Hindlimb muscle (tissue), 1 donor: ENCODE data around the gene COL27A1. TPM values are rescaled to one million over a fixed set of nuclear protein-coding genes. Genes with fewer than 3 reads are reported as not detected.
"Not testable (repeated sequence)": the region's sequence is repeated elsewhere in the genome, so short reads cannot be mapped to it uniquely, and the experiment has no call there.

ENCODE experiments used
- DNase-seq: peaks from one replicate; pipeline ENCODE4 v3.0.0-alpha.2; 2013
- polyA plus RNA-seq: library from polyadenylated mRNA; unstranded; fragments of 120-200 nt; gene quantifications from one replicate; pipeline ENCODE4 v1.2.1, GENCODE V29; 2013; ENCODE audit not compliant: insufficient read length

Gene COL27A1
- polyA plus RNA-seq, 1 donor, result 36.9 TPM

GRCh38 chr9:114328357-114328820 is 173.1 kb downstream of the COL27A1 start:
- DNase-seq, result not testable (repeated sequence)

DNA sequence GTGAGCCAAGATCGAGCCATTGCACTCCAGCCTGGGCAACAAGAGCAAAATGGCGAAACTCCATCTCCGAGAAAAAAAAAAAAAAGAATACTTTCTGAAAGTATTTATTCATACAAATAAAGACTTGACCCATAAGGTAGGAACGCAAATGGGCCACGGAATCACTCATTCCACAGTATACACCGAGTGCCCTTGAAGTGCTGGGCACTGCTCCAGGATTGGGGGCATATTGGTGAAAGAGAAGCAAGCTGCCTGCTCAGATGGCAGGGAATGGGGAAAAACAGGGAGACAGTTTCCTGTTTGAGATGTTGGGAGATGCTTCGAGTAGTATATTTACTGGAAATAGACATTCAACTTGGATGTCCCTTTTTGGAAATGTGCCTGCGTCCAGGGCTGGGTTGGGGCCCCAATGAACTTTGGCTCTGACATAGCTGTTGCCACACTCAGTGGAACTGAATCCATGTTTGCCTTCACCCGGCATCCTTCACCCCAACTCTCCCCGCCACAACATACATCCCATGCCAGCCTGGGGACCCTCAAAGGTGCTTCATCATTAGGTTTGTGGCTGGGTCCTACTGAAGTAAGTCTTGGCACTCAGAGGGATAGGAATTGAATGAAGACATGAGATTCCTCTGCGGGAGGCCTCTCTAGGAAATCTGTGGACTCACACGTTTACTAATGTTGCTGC is 173.7 kb downstream of the COL27A1 start:
- not testable (repeated sequence) for DNase-seq

DNA sequence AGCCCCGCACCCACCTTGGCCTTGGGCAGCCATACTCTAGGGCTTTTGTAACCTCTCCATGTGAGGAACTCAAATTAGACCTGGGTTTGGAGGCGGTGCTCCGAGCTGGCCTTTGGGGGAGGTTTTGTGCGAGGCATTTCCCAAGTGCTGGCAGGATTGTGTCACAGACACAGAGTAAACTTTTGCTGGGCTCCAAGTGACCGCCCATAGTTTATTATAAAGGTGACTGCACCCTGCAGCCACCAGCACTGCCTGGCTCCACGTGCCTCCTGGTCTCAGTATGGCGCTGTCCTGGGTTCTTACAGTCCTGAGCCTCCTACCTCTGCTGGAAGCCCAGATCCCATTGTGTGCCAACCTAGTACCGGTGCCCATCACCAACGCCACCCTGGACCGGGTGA is 174.3 kb downstream of the COL27A1 start, which contains the start of gene ORM2:
Gene ORM2, plus strand, starts transcription at position 245 of the 398 bp plus-strand sequence. Its CDS starts 36 bp downstream, at position 281.
- not testable (repeated sequence) for DNase-seq

GRCh38 chr9:114330636-114331035 is 175.3 kb downstream of the COL27A1 start:
- no peak for DNase-seq

DNA sequence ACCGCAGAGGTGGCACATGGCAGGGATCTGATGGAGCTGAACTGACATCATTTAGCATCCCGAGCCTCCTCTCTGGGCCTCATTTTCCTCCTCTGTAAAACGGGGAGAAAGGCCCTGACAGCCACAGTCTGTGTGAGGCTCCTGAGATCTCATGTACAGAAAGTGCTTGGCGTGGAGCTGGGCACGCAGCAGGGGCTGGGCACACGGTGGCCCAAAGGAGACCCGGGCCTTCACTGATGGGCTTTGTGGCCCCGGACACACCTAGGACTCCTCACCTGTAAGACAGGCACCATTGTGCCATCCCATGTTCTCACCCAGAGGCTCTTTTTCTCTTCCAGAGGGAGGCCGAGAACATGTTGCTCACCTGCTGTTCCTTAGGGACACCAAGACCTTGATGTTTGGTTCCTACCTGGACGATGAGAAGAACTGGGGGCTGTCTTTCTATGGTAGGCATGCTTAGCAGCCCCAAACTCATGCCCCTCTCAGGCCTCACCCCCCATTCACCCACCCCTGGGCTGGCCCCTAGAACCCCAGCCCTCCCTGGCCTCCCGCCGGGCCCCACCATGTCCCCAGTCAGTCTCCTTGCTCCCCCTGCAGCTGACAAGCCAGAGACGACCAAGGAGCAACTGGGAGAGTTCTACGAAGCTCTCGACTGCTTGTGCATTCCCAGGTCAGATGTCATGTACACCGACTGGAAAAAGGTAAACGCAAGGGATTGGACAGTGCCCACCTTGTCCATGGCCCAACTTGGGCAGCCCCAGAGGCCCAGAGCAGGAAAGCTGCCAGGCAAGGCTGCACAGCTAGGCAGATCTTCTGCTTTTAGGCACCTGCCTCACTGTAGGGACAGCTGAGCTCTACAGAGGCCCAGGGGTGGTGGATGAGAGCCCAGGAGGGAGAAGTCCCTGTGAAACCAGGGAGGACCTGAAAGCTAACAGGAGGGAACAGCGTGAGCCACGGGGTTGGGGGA is 176.2 kb downstream of the COL27A1 start:
- not testable (repeated sequence) for DNase-seq

GRCh38 chr9:114332474-114333040 is 177.2 kb downstream of the COL27A1 start:
- DNase-seq, result not testable (repeated sequence)

- DNase-seq, result not testable (repeated sequence)
These were observed 178.4 kb downstream of the COL27A1 start for GRCh38 chr9:114333718-114334117.

DNA sequence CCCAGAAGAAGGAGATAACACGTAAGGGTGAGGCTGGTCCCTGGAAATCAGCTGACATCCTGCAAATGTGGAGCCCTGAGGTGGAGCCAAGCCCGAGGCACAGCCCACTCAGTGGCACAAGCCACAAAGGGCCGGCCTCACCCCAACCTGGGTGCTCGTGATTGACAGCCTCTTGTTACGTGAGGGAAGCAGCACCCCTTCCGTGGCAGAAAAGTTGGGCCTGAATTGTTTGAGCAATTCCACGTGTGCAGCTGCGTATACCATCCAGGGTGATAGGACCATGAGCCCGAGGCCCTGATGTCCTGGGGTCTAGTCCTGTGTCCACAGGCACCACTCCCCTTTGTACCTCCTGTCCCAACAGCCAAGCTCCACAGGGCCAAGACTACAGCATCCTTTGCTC is 179.2 kb downstream of the COL27A1 start:
- no peak for DNase-seq

- no peak for DNase-seq
These were observed 180.4 kb downstream of the COL27A1 start for GRCh38 chr9:114335745-114336144.

DNA sequence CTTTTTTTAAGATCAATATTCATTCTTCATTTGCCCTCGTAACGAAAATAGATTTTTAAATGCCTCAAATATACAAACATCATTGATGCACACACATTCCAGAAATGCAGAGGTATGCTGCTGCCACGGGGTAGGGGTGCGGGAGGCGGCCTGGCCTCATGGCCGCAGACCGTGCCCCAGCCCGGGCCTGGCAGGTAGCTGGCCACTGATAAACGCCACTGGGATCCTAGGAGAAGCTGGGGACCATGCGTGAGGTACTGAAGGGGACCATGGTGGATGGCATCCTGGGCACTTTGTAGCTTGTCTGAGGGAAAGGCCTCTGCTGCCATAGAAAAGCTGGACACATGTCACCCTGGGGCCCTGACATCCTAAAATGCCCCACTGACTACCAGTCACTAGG is 180.8 kb downstream of the COL27A1 start:
- DNase-seq, result no peak

GRCh38 chr9:114336699-114337395 is 181.5 kb downstream of the COL27A1 start:
- no peak for DNase-seq

GRCh38 chr9:114338187-114338586 is 182.8 kb downstream of the COL27A1 start:
- no peak for DNase-seq

GRCh38 chr9:114339130-114339908 is 184.0 kb downstream of the COL27A1 start:
- no peak for DNase-seq

DNA sequence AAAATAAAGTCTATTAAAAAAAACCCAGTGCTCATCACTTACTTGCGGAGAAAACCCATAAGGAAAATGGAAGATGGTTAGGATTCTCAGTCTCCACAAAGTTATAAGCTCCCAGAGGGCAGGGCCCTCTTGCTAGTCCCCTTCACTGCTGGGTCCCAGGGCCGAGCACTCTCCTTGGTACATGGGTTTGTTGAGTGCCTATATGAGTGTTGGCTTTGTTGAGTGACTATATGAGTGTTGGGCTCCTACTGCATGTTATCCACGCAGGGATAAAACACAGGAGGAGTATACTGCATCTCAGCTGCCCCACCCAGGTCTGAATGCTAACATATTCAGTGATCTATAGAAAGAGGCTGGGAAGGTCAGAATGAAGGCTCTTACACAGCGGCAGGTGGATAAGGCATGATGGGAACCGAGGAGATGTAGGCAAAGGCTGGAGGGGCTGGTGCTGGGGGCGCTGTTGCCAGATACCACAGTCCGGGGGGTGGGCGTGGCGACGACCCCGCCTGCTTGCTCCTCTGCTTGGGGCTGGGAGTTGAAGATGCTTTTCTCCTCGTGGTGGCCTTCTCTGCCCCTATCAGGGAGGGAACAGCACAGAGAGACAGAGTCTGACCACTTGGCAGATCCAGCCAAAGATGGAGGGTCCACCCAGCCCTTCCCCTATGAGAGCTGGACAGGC is 186.0 kb downstream of the COL27A1 start:
- DNase-seq, result no peak

GRCh38 chr9:114341991-114342390 is 186.7 kb downstream of the COL27A1 start:
- no peak for DNase-seq

DNA sequence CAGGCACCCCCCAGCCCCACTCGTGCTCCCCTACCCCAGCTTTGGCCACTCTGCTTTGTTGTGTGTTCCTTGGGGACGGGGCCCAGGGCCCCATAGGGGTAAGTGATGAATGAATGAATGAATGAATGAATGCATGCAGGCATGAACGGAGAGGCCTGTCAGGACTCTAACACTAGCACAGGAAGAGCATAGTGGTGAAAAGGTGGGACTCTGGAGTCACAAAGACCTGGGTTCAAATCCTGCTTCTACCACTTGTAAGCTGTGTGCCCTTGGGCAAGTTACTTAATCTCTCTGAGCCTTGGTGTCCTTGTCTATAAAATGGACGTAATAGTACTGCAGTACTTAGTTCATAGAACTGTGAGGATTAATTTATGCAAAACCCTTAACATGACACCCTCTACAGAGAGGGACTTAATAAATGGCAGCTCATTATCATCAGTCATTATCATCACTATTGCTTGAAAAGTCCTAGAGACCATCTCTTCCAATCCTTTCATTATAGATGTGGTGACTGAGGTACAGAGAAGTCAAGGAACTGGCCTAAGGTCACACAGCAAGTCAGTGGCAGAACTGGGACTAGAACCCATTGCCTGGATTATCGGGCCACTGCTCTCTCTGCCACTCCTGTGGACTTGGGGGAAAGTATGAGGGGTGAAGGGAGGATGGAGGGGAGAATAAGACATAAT is 187.6 kb downstream of the COL27A1 start:
- no peak for DNase-seq

DNA sequence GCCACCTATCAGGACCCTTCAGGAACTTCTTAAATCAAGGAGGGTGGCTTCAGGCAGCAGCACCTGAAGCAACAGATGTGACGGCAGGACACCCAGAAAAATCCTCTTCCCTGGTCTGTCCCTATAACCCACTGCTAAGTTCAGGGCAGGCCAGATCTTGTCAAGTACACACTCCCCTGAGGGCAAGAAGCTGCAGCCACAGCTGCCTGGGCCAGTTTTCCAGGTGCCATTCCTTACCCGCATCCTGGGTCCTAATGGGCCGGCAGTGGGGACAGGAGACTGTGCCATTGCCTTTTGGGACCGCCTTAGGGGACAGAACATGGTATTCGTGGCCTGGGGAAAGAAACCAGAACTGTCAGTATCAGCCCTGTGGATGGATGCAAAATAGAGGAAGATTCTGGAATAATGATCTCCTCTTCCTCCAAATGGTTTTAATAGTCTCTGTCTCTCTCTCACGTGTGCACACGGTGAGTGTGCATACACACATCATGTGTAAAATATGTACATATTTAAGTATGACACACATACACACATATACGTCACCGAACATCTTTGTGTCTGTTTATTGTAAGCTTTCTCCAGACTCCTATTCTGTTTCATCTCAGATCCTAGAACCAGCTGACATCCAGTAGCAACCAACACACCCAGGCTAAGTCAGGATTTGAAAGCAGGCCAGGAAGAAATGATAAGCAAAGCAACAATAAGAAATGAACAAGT is 188.3 kb downstream of the COL27A1 start:
- no peak for DNase-seq

DNA sequence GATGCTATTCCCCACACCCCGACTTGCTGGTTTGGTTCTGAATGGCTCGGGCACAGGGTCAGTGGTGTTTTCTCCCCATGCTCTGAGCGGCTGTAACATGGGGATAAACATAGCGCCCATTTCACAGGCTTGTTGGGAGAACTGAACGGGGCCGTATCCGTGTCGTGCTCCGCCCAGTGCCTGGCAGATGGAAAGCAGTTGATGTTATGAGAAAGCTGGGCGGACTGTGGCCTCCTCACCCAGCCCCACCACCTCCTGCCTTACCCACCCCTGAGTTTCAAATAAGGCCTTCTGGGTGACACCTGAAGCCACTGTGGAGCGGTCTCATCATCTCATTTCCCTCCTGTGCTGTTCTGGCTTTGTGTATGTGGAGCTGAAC is 188.8 kb downstream of the COL27A1 start:
- no peak for DNase-seq

DNA sequence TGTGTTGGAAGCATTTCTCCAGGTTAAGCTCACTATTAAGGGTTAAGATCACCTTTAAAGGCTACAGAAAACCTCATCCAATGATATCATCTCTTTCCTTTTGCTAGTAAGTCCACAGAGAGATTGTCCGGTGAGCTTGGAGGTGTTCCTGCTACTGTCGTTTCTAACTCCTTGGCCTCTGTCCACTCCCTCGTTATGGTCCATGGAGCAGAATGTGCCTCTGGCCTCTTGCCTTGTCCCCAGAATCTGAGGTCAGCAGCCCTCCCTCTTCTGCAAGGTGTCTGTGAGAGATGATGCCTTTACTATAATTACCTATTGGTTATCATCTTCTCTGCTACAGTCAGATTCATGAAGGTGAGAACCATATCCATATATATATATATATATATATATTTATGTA is 189.4 kb downstream of the COL27A1 start:
- no peak for DNase-seq
